Hepatocyte (in vitro differentiated cells): Measurements from ENCODE around the gene DIP2C.

Source experiments
- EZH2 ChIP-seq: fragments of 200-600 bp; sonication (generic); IDR thresholded peaks from 2 replicates; pipeline ENCODE4 v1.6.1; 2016; ENCODE audit warnings: antibody characterized with exemption, mild to moderate bottlenecking, borderline replicate concordance
- EZH2phosphoT487 ChIP-seq: fragments of 200-600 bp; sonication (generic); IDR thresholded peaks from one replicate; pipeline ENCODE4 v1.6.1; 2018; ENCODE audit warnings: antibody characterized with exemption, mild to moderate bottlenecking, low read depth, moderate library complexity; ENCODE audit not compliant: unreplicated experiment, severe bottlenecking
- TF ChIP-seq, protein P1 (sequence below): fragments of 200-600 bp; sonication (generic); IDR thresholded peaks from 2 replicates; pipeline ENCODE4 v1.5.1; 2016; ENCODE audit warnings: antibody characterized with exemption, mild to moderate bottlenecking; ENCODE audit not compliant: poor library complexity

- TF ChIP-seq, protein P1, sequence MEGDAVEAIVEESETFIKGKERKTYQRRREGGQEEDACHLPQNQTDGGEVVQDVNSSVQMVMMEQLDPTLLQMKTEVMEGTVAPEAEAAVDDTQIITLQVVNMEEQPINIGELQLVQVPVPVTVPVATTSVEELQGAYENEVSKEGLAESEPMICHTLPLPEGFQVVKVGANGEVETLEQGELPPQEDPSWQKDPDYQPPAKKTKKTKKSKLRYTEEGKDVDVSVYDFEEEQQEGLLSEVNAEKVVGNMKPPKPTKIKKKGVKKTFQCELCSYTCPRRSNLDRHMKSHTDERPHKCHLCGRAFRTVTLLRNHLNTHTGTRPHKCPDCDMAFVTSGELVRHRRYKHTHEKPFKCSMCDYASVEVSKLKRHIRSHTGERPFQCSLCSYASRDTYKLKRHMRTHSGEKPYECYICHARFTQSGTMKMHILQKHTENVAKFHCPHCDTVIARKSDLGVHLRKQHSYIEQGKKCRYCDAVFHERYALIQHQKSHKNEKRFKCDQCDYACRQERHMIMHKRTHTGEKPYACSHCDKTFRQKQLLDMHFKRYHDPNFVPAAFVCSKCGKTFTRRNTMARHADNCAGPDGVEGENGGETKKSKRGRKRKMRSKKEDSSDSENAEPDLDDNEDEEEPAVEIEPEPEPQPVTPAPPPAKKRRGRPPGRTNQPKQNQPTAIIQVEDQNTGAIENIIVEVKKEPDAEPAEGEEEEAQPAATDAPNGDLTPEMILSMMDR, result no peak
- TF ChIP-seq EZH2phosphoT487 (no peak), EZH2 (no peak)
Measured at GRCh38 chr10:326350-326749, 363.1 kb downstream of the DIP2C start.
